ENCODE measurements around the gene TPSG1.

TPSG1 gene

DNA sequence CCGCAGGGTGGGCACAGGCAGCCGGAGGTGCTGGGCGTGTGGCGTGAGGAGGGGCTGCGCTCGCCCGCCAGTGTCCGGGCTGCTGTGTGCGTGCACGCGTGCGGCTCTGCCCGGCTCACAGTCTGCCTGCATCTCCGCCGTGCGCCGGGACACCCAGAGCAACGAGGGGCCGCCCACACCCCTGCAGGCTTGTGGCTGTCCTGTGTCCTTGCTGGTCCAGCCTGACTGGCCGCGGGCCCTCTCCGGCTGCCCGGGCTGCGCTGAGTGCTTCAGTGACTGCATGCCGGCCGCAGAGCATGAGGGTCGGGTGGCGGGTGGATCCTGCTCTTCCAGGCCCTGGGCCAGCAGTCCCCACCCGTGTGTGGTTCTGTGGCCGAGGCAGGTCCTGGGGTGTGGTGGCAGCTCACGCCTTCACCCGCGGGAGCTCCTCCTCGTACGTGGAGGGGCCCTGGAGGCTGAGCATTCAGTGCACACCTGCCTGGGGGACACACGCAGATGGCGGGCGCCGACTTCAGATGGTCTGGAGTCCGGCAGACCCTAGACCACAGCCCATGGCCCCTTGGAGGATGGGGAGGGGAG is 12.4 kb downstream of the TPSG1 start:
- peaks cover 96% of the 10 kb centered on the region for H3K27me3 ChIP-seq (replicated peaks; ENCODE audit: insufficient read depth, low read length)
- no peaks in the 10 kb centered on the region for H3K9me2 ChIP-seq (replicated peaks; ENCODE audit: insufficient read depth, low read length)
- H3K4me2 ChIP-seq (ENCODE audit: low read depth, low read length) = no peak overlapping the region
- H3K4me3 ChIP-seq (ENCODE audit: low read length) = no peak overlapping the region
- no peaks in the 10 kb centered on the region for H3K4me1 ChIP-seq (ENCODE audit: low read length)
- TF ChIP-seq EZH2 (optimal IDR thresholded peaks at IDR 0.05; ENCODE audit: low read depth, low read length) (no peak), EZH2phosphoT487 (IDR thresholded peaks at IDR 0.05; ENCODE audit: low read length) (no peak)
- TF ChIP-seq, protein P1, sequence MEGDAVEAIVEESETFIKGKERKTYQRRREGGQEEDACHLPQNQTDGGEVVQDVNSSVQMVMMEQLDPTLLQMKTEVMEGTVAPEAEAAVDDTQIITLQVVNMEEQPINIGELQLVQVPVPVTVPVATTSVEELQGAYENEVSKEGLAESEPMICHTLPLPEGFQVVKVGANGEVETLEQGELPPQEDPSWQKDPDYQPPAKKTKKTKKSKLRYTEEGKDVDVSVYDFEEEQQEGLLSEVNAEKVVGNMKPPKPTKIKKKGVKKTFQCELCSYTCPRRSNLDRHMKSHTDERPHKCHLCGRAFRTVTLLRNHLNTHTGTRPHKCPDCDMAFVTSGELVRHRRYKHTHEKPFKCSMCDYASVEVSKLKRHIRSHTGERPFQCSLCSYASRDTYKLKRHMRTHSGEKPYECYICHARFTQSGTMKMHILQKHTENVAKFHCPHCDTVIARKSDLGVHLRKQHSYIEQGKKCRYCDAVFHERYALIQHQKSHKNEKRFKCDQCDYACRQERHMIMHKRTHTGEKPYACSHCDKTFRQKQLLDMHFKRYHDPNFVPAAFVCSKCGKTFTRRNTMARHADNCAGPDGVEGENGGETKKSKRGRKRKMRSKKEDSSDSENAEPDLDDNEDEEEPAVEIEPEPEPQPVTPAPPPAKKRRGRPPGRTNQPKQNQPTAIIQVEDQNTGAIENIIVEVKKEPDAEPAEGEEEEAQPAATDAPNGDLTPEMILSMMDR (IDR thresholded peaks at IDR 0.05; ENCODE audit: low read length) = no peak
- H2AFZ ChIP-seq (ENCODE audit: low read length) = no peak overlapping the region
- no peaks in the 10 kb centered on the region for H4K20me1 ChIP-seq (ENCODE audit: insufficient read depth, low read length)
- no peak for DNase-seq
- no peaks in the 10 kb centered on the region for H3K79me2 ChIP-seq (ENCODE audit: low read length)
- H3K9me3 ChIP-seq (replicated peaks; ENCODE audit: insufficient read depth, low read length) = no peaks in the 10 kb centered on the region
- H3F3A ChIP-seq (ENCODE audit: insufficient read depth, low read length) = no peaks in the 10 kb centered on the region
- H3K9ac ChIP-seq (ENCODE audit: low read length) = no peak overlapping the region
- H3K36me3 ChIP-seq (replicated peaks; ENCODE audit: insufficient read depth, low read length) = no peaks in the 10 kb centered on the region
- no peak overlapping the region for H3K27ac ChIP-seq (ENCODE audit: low read length)

DNA sequence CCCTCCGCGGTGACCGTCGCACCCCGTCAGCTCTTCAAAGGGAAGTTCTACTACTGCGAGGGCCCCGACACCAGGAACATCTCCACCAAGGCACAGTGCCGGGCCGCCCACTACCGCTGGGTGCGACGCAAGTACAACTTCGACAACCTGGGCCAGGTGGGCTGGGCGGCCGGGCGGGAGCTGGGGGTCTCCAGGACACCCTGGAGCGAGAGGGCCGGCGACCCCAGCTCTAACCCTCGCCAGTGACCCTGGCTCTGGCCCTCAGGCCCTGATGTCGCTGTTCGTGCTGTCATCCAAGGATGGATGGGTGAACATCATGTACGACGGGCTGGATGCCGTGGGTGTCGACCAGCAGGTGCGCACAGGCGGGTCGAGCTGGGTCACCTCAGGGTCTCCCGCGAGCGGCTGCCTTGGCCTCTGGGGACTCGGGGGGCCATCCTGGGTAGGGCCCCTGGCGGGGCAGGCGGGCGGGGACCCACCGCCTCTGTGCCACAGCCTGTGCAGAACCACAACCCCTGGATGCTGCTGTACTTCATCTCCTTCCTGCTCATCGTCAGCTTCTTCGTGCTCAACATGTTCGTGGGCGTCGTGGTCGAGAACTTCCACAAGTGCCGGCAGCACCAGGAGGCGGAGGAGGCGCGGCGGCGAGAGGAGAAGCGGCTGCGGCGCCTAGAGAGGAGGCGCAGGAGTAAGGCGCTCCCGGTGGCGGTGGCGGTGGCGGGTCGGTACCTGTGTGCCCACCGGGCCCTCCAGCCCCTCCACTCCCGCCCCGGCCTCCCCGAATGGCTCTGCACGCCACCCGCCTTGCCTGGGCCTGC is 13.4 kb downstream of the TPSG1 start:
- H3K4me2 ChIP-seq (ENCODE audit: low read depth, low read length) = no peak overlapping the region
- no peak overlapping the region for H3K27ac ChIP-seq (ENCODE audit: low read length)
- H3K36me3 ChIP-seq (replicated peaks; ENCODE audit: insufficient read depth, low read length) = no peaks in the 10 kb centered on the region
- no peaks in the 10 kb centered on the region for H3K4me1 ChIP-seq (ENCODE audit: low read length)
- H4K20me1 ChIP-seq (ENCODE audit: insufficient read depth, low read length) = no peaks in the 10 kb centered on the region
- H3K9me3 ChIP-seq (replicated peaks; ENCODE audit: insufficient read depth, low read length) = no peaks in the 10 kb centered on the region
- no peaks in the 10 kb centered on the region for H3K9me2 ChIP-seq (replicated peaks; ENCODE audit: insufficient read depth, low read length)
- DNase-seq = no peak
- no peak overlapping the region for H2AFZ ChIP-seq (ENCODE audit: low read length)
- TF ChIP-seq EZH2phosphoT487 (IDR thresholded peaks at IDR 0.05; ENCODE audit: low read length) (no peak), EZH2 (optimal IDR thresholded peaks at IDR 0.05; ENCODE audit: low read depth, low read length) (no peak)
- TF ChIP-seq, protein P1 (IDR thresholded peaks at IDR 0.05; ENCODE audit: low read length) = no peak
- no peaks in the 10 kb centered on the region for H3F3A ChIP-seq (ENCODE audit: insufficient read depth, low read length)
- no peak overlapping the region for H3K4me3 ChIP-seq (ENCODE audit: low read length)
- H3K9ac ChIP-seq (ENCODE audit: low read length) = no peak overlapping the region
- H3K27me3 ChIP-seq (replicated peaks; ENCODE audit: insufficient read depth, low read length) = peaks cover 95% of the 10 kb centered on the region
- H3K79me2 ChIP-seq (ENCODE audit: low read length) = no peaks in the 10 kb centered on the region

- TF ChIP-seq, protein P1 (IDR thresholded peaks at IDR 0.05; ENCODE audit: low read length) = no peak
- TF ChIP-seq EZH2 (optimal IDR thresholded peaks at IDR 0.05; ENCODE audit: low read depth, low read length) (no peak), EZH2phosphoT487 (IDR thresholded peaks at IDR 0.05; ENCODE audit: low read length) (no peak)
- no peak overlapping the region for H3K4me3 ChIP-seq (ENCODE audit: low read length)
- no peaks in the 10 kb centered on the region for H3F3A ChIP-seq (ENCODE audit: insufficient read depth, low read length)
- H3K36me3 ChIP-seq (replicated peaks; ENCODE audit: insufficient read depth, low read length) = no peaks in the 10 kb centered on the region
- H3K9me2 ChIP-seq (replicated peaks; ENCODE audit: insufficient read depth, low read length) = no peaks in the 10 kb centered on the region
- H3K27me3 ChIP-seq (replicated peaks; ENCODE audit: insufficient read depth, low read length) = peaks cover 89% of the 10 kb centered on the region
- no peaks in the 10 kb centered on the region for H3K9me3 ChIP-seq (replicated peaks; ENCODE audit: insufficient read depth, low read length)
- H3K79me2 ChIP-seq (ENCODE audit: low read length) = no peaks in the 10 kb centered on the region
- H4K20me1 ChIP-seq (ENCODE audit: insufficient read depth, low read length) = no peaks in the 10 kb centered on the region
- no peaks in the 10 kb centered on the region for H3K4me1 ChIP-seq (ENCODE audit: low read length)
- H3K9ac ChIP-seq (ENCODE audit: low read length) = no peak overlapping the region
- H3K4me2 ChIP-seq (ENCODE audit: low read depth, low read length) = no peak overlapping the region
- no peak overlapping the region for H3K27ac ChIP-seq (ENCODE audit: low read length)
- DNase-seq = no peak
- H2AFZ ChIP-seq (ENCODE audit: low read length) = no peak overlapping the region
These were observed 14.6 kb downstream of the TPSG1 start for GRCh38 chr16:1210461-1210860.
